Measurements from ENCODE around the gene ZC3H7A.

The ZC3H7A gene

DNA sequence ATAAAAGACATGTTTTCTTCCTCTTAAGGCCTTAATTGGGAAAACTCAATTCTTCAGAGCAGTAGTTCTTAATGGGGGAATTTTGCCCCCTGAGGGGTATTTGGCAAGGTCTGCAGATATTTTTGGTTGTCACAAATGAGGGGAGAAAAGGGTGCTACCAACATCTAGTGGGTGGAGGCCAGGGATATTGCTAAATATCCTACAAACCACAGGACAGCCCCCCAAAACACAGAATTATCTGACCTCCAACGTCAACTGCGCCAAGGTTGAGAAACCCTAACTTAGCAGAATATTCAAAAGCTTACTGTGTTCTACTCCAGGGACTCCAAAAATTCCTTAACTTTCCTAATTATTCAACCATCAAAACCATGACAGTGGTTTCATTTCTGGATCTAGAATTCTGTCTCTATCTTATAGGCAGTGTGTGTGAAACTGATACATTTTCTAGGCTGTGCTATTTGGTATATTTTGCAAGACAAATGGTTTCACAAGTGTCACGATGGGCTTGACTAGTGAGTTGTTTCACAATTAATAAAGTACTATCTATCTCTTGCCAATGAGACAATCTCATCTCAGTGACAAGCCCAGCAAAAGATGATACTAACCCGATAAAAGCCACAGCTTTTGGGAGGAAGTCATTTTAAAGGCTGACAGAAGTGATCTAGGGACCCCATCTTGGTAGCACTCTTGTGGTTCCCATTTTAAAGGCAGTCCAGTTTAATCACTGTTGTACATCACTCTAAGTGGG lies 69.1 kb downstream of the ZC3H7A start:
- DNase-seq (ENCODE audit: low read depth in 2 of 2), result no peak
- no peak overlapping the region for H3K4me3 ChIP-seq (replicated peaks in 1 of 2; ENCODE audit: low read depth in 2 of 2, low read length in 2 of 2)
- TF ChIP-seq, protein P1, sequence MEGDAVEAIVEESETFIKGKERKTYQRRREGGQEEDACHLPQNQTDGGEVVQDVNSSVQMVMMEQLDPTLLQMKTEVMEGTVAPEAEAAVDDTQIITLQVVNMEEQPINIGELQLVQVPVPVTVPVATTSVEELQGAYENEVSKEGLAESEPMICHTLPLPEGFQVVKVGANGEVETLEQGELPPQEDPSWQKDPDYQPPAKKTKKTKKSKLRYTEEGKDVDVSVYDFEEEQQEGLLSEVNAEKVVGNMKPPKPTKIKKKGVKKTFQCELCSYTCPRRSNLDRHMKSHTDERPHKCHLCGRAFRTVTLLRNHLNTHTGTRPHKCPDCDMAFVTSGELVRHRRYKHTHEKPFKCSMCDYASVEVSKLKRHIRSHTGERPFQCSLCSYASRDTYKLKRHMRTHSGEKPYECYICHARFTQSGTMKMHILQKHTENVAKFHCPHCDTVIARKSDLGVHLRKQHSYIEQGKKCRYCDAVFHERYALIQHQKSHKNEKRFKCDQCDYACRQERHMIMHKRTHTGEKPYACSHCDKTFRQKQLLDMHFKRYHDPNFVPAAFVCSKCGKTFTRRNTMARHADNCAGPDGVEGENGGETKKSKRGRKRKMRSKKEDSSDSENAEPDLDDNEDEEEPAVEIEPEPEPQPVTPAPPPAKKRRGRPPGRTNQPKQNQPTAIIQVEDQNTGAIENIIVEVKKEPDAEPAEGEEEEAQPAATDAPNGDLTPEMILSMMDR (IDR thresholded peaks at IDR 0.05; ENCODE audit: low read depth, low read length), result no peak

DNA sequence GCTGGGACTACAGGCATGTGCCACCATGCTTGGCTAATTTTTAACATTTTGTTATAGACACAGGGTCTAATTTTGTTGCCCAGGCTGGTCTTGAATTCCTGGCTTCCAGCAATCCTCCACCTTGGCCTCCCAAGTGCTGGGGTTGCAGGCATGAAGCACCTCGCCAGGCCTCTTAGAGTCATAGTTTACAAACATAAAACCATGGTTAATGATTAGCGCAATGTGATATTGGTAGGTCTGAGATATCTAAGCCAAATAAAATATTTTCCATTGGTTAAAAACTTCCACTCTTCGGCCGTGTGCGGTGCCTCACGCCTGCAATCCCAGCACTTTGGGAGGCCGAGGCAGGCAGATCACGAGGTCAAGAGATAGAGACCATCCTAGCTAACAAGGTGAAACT lies 71.0 kb downstream of the ZC3H7A start:
- H3K4me3 ChIP-seq (replicated peaks in 1 of 2; ENCODE audit: low read depth in 2 of 2, low read length in 2 of 2), result no peak overlapping the region
- DNase-seq (ENCODE audit: low read depth in 2 of 2), result no peak
- TF ChIP-seq, protein P1 (IDR thresholded peaks at IDR 0.05; ENCODE audit: low read depth, low read length), result no peak

DNA sequence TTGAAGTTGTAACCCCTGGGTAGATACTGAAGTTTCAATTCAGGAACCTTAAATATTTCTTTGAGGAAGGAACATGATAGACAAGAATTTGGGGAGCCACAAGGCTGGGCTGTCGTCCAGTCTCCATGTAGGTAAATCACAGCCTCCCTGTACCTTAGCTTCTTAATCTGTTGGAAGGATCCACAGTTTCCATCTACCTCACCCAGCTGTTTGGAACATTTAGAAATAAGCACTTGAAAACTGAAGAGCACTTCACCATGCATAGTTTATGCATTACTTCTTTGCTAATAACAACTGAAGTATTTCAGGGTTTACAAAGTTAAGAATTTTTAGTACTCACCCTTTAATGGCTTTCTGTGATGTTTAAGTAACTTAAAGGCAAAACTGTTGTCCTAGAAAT lies 71.6 kb downstream of the ZC3H7A start:
- H3K4me3 ChIP-seq (replicated peaks in 1 of 2; ENCODE audit: low read depth in 2 of 2, low read length in 2 of 2), result no peak overlapping the region
- TF ChIP-seq, protein P1 (IDR thresholded peaks at IDR 0.05; ENCODE audit: low read depth, low read length), result no peak
- DNase-seq (ENCODE audit: low read depth in 2 of 2), result no peak

DNA sequence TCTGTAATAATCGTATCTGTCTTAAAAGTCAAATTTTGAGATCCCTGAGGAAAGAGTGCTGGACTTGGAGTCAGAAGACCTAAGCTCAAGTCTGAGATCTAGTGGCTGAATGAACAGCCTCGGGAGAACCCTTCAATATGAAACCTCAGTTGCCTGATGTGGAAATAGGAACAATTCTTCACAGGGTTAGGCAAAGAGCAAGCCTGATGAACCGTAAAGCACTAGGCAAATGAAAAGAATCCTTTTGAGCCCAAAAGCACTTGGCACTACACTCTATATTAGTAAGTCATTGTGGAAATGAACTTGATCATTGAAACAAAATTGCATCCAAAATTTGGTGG lies 74.6 kb downstream of the ZC3H7A start:
- TF ChIP-seq, protein P1 (IDR thresholded peaks at IDR 0.05; ENCODE audit: low read depth, low read length), result no peak
- DNase-seq (ENCODE audit: low read depth in 2 of 2), result no peak
- H3K4me3 ChIP-seq (replicated peaks in 1 of 2; ENCODE audit: low read depth in 2 of 2, low read length in 2 of 2), result no peak overlapping the region

DNA sequence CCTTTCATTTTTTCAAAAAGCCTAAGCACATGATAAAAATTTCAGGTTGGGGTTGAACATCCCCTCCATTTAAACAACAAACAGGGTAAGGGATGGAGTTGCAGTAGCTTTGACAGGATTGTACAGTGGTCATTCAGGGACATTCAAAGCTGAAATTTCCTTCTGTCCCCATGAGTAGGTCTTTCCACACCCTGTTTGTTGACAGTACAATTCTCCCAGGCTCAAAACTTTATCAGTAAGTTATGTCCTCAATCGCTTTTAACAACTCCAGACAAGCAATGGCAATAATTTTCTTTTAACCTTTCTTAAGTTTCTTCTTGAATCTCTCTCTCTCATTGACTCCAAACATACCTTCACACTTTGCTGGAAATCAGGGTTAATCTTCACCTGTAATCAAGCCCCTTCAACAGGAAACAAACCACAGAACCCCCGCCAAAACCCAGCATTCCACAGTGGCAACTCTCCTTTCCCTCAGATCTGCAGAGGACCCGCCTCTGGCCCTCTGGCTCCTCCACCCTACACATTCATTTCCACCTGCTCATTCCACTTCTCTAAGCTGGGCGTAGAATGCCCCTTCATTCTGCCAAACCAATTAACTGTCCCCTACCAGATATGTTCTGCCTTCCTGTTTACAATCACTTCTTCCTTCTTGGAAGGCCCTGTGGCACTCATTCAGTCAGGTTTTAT lies 75.1 kb downstream of the ZC3H7A start:
- no peak overlapping the region for H3K4me3 ChIP-seq (replicated peaks in 1 of 2; ENCODE audit: low read depth in 2 of 2, low read length in 2 of 2)
- no peak for DNase-seq (ENCODE audit: low read depth in 2 of 2)
- TF ChIP-seq, protein P1 (IDR thresholded peaks at IDR 0.05; ENCODE audit: low read depth, low read length), result no peak

DNA sequence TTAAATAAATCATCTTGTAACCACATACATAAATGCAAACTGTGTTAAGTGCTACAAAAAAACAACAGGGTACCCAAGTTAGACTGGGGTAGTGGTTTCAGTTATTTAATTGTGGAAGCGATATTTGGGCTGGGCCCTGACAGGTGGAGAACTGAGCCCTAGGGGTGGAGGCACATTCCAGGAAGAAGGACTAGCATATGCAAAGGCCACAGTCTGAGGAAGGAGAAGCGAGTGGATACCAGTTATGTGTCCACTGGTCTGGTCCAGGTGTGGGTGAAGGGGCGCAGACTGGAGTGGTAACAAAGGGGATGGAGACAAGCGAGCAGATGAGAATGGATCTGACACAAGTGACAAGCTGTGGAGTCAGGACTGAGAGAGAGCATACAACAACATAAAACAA lies 77.3 kb downstream of the ZC3H7A start:
- no peak overlapping the region for H3K4me3 ChIP-seq (replicated peaks in 1 of 2; ENCODE audit: low read depth in 2 of 2, low read length in 2 of 2)
- TF ChIP-seq, protein P1 (IDR thresholded peaks at IDR 0.05; ENCODE audit: low read depth, low read length), result no peak
- DNase-seq (ENCODE audit: low read depth in 2 of 2), result no peak
